HG03457 (cell line): Measurements from ENCODE around the gene DGKI.

Experiments
- ATAC-seq: cut with Tn5 transposase; IDR thresholded peaks from one replicate; pipeline ENCODE4 v1.9.1; 2021; ENCODE audit warnings: moderate number of reproducible peaks; ENCODE audit not compliant: unreplicated experiment

DGKI gene

DNA sequence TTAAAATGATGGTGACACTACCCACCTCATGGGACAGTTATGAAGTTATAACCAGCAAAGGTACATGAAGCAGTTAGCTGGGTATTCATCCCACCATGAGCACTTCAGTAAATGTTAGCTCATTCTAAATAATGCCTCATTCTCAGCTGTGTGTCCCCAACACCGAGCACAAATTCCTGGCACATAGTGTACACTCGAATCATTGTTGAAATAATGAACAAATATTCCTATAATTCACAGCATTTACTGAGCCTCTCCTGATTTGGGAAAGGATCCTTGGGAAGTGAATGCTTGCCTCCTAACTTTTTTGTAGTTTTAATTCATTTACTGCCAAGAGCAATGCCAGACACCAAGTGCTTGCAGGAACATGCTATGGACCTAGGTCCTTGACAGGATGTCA, 235.2 kb downstream of the DGKI start:
- no peak for ATAC-seq

DNA sequence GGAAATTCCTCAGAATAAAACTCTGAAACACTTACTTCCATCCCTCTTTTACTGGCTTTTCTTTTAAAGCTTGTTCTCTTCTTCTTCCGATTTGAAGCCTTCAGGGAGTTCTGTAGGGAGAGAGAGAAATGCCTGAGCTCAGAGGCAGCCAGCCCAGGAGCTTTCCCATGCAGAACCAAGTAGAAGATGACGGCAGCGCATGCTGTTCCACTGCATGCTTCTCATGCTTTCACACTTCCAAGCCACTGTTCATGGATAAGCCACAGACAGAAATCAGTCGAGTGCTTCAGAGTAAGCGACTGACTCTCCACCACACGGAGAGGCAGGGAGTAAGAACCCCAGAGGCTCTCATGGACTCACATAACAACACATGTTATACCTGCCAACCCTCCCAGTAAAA, 237.3 kb downstream of the DGKI start:
- ATAC-seq: no peak

DNA sequence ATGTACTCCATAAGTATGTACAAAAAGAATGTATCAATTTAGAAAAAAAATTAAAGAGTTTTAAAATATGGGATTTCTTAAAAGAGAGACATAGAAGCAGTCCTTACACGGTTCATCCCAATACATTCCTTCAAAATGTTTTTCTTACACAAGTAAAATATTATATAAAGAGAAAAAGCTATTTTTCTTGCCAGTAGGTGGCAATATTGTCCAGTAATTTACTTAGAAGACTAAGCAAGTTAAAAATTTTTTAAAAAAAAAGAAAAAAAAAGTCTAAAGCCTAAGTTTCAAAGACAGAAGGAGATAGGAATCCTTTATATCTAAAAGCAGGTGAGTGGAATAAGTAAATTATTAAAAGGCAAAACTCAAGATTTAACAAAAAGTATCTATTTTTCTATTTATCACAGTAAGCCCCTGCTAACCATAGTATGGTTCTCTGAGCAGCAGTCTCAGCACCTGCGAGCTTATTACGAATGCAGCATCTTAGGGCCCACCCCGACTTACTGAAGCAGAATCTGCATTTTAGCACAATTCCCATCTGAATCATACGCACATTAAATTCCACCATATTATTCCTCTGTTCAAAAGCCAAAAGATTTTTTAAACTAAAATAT, 240.6 kb downstream of the DGKI start:
- no peak for ATAC-seq

DNA sequence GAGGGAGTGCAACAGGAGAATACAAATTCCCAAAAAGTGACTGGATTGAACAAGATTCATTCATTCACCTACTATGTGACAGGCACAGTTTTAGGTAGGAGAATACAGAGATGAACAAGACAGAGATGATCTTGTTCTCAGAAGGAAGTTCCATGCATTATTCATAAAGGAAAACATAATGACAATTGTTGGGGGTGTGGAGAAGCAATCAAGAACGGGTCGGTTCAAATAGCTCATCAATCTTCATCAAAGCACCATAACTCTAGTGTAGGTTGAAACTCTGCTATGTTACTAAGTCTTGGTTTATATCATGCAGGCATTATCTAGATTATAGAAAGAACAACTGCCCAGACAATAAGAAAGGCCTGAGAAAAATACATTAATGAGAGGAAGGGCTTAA, 243.7 kb downstream of the DGKI start:
- ATAC-seq: no peak

DNA sequence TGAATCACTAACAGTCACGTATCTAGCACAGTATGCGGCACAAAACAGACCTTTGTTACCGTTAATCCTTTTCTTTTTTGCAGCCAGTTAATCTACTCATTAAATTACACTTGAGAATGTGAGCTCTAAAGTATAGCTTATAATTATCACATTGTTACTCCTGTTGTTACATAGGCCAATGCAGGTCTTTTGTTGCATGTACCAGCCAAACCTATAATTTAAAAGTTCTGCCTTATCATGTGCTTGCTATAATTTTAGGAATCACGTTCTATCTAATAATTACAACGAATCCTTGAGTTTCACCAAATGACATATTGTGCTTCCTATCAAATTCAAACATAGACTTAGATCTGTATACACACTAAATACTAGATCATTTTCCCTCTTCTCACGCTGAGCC, 245.1 kb downstream of the DGKI start:
- no peak for ATAC-seq

DNA sequence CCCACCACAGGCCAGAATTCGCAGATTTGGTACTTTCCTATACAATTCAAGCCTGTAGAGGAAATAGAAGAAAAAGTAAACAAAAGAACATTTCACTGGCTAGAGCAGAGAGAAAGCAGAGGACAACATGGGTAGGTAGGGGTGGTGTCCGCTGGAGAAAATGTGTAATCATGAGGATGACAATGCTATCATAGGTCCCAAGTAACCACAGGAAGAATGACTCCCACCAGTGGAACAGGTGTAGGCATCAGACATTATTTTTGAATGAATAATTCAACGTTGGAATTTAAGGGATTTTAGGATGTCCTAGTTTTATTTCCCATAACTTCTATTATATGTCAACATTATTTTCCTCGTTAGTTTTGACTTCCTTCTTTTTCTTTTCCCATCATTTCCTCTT, 248.9 kb downstream of the DGKI start:
- no peak for ATAC-seq

DNA sequence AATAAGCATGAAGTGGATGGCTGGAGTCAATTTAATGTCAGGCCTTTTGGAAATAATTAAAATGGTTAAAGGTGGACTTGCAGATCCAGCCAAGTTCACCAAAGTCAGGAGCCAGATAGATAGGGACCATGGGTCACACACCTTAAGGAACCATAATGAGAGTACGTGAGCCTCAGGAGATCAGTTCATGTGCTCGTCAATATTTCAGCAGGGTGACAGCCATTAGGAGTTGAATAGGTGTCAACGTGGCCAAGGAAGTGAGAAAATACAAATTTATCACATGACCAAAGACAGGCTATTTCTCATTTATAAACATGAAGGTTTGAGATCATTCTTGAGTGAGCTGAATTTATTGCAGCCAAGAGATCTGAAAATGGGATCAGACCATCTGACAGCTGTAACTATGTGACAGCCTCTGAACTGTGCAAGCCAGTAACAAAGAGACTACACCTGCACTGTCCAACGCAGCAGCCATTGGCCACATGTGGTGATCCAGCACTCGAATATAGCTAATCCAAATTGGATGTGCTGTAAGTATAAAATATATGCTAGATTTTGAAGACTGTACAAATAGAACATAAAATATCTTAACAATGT, 253.6 kb downstream of the DGKI start:
- no peak for ATAC-seq

DNA sequence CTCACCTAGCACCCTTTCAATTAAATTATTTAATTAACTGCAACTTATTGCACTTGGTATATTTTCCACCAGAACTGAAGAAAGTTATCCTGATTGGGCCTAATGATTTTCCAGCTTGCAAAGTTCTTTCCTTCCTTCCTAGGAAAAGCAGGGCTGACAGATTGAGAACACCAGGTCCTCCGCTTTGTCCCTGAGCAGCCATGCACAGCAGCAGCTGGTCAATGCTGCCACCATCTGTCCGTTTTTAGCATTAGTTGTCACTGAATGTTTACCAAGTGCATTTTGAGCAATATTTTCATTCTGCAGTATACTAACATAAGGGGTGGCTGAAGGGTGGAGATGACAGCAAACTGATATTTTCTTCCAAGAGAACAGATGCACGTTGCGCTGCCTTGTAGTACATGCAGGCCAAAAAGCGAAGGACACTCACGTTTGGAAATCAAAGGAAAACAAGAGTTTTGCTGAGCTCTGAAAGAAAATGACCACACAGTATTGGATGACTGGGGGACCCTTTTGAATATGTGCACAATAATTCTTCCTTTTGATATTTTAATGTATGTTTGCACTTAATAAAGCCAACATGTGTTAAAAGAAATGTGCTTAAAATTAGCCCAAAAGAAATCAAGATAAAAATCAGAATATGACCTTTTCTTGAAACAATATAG, 254.4 kb downstream of the DGKI start:
- no peak for ATAC-seq

DNA sequence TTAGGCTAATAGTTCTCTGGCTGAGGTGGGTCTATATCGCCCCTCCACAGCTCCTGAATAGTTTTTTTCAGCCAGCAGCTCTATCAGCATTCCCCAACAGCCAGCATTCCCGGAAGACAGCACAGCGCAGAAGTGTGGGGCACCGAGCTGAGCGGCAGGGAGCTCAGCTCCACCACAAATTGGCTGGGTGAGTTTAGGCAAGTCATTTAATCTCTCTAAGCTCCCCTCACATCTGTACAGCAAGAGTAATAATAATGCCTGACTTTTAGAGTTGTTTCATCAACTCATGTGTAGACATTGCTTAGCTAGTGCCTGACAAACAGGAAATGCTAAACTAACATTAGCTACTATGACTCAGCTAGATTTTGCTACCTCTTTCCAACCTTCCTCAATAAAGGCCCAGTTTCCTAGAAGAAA, 255.3 kb downstream of the DGKI start:
- ATAC-seq: no peak

DNA sequence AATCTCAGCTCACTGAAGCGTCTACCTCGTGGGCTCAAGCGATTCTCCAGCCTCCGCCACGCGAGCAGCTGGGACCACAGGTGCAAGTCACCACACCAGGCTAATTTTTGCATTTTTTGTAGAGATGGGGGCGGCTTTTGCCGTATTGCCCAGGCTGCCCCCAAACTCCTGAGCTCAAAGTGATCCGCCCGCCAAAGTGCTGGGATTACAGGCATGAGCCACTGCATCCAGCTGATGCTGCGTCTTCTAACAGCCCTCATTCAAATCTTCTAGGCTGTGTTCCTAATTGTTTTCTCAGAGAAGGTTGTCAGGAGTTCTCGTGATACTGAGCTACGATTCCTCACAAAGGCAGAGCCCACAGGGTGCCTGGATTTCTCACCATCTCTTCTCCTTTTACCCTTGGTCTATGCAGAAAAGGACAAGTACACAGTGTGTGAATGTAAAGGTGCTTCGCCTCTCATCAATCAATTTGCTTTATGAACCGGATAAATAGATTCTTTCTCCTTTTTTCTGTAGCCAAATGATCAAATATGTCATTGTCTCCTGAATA, 255.9 kb downstream of the DGKI start:
- ATAC-seq: no peak

DNA sequence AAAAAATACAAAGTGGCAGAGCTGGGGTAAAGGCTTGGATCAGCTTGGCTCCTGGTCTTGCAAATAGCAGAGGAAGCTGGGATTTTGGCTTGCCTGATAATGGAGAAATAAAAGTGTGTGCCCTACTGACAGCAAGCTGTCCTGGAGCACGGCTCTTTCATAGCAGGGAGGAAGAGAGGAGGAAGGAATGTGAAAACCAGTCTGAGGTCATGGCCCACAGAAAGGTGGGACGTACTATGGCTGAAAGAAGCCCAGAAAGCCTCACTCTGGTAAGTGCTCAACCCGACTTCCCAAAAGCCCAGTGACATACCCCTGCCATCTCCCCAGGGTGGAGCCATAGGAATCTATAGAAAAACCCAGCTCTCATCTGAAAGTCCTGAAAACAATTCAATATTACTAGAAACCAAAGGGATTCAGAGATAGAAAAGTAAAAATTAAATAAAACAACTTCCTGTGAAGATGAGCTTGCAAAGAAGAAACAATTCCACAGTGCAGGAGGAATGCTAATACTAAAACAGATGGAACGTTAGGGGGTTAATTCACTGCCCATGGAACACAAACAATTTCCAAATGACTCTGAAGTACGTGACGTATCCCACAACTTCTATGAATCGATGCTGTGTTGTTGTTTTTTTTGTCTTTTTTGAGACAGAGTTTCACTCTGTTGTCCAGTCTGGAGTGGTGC, 256.6 kb downstream of the DGKI start:
- no peak for ATAC-seq

DNA sequence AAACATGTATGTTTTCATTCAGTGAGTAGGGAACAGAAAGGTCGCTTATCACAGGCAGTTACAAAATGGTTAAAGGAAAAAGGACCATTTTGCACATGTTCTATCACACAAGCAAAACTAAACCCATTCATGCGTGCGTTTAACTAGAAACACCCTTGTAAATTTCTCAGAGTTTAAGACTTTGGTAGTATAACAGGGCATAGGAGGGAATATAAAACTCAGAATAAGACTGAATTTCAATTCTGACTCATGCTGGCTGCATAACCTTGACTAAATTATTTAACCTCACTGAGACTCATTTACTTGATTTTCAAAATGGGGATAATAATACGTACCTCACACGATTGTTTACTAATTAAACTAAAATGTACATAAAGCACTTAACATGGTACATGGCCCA, 259.4 kb downstream of the DGKI start:
- ATAC-seq: no peak

DNA sequence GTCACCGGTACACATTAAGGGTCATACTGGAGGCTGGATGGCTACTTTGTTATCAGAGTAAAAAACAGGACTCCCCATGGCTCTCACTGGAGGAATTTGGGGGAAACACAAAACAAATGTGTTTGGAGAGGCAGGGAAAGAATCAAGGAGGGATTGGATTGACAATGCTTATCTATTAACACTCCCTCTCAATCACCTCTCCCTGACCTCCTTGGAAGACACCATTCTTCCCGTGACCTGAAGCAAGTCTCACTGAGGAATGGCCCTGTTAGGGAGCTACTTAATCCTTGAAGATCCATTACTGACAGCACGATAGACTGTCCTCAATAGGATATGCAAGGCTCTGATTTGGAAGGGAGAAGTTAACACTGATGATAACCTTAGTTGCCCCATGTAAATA, 261.2 kb downstream of the DGKI start:
- ATAC-seq: no peak

DNA sequence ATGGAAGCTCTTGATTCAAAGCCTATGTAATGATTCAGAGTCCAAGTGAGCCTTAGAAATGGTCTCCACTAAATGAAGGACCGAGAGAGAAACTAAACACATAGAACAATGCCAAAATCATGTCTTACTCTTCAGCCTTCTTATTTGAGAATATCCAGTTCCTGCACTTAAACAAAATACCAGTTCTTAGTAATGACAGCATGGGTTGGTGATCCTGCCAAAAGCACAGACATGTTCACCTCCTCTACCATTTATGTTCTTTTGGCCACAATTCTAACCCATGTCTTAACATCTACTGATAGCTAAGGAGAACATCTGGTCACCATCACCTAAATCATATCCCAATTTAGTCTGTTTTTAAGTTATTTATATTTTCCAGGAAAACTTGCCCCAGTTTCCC, 263.6 kb downstream of the DGKI start:
- ATAC-seq: no peak

DNA sequence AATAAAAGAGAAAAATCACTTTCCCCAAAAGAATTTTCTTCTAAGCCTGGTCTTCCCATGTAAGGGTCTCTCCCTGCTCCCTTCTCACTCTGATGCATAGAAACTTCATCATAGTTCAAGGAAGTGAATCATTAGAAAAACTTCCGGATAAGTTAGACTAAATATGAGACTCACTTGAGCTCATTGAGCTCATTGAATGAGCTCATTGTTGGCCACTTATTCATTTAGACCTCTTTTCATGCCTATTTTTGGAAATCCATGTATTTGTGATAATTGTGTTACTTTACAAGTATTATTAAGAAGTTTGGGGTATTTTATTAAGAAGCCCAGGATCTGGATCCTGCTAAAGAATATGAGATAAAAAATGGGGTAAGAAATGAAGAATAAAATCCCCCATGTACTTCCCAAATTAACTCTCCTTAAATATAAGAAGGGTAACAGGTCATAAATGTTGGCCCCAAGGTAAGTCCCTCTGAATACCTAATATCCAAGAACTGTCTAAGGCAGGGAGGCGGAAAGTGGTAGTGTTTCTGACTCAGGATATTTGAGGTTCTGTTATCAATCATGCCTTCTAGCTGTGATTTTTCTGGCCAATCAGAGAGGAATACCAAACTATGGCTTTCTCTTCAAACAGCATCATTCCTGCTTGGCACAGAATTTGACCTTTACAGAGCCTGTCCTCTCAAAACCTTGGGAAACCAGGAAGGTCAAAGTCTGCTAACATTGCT, 266.7 kb downstream of the DGKI start:
- ATAC-seq: no peak

DNA sequence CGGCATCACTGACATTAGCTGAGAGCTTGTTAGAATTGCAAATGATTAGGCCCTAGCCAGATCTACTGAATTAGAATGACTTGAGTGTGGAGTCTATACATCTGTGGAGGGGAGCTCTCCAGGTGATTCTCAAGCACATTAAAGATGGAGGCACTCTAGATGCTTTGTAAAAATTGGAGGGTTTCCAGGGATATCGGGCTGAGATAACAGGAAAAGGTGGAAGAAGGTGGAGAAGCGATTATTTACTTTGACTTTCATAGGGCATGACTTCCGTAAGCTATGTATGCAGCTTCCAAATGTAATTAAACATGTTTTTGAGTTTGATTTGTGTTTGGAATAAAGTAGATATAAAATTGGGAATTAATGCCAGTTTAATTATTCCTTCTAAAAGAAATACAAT, 268.2 kb downstream of the DGKI start:
- no peak for ATAC-seq

DNA sequence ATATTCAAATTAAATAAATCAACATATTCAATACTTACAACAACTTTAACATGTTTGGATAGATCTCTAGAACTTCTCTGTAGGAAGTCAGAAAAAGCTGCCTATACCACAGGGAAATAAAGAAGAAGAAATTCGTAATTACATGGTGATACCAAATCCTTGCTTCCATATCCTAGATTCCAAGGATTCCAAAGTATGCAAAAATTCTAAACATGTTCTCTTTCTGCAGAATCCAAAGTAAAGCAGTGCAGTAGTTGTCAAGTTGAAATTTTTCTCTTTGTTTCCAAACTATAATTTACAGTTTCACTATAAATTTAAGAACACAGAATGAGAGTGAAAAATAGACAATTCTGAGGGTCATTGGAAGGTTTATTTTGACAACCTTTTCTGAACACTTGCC, 269.6 kb downstream of the DGKI start:
- ATAC-seq: no peak

DNA sequence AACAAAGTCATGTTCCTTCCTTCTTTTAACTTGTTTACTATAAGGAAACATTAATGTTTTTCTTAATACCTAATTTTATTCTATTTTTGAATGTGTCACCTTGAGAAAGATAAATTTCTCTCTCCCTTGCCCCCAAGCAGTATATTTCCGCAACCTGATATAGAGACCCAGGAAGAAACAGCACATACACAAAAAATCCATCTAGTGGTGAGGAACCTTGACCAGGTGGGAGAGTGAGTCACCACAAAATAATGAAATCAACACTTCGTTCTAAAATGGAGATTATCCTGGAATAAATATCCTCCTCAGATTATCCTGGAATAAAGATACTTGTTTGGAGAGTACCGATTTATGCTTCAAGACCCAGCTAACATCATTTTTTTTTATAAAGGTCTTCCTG, 270.3 kb downstream of the DGKI start:
- ATAC-seq: no peak

DNA sequence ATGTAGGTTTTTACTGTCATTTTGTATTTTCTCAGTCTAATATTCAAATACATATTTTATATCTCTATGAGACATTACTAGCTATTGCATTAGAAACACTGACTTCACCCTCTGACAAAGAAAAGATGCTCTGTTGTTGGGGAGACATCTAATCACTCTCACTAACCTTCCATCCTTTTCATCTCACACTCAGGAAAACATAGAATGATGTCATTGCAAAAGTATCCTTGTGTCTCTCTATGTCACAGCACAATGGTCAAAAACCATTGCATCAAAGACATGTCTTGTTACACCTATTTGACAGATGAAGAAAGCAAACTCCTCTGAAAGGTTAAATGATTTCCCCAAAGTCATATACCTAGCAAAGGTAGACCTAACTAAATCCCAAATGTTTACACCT, 272.0 kb downstream of the DGKI start:
- ATAC-seq: no peak

DNA sequence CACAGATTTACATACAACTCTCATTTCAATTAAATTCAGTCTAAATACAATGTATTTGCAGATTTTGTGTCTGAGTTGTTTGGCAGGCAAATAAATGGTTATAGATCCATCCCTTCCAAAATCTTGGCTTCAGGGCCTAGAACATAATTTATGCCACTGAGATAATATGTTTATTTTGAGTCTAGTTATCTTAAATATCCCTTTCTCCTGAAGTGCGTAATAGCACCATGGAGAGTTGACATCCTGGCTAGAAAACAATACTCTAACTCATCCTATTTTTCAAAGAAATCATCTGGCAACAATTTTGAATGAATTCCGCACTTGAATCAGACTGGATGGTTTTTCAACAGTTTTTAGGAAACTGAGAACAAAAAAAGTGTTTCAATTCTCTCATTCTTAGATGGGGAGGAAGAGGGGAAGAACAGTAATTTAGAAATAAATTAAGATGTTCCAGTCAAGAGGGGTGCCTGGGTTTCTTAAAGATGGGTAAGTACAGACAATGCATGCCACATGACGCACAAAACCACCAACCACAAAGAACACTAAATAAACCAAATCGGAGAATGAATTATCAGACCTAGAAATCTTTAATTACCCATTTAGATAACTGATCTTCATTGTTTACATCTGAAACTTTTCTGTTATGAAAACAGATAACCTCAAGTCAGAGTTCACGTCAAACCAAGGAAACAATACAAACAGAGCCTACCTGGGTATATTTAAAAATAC, 274.6 kb downstream of the DGKI start:
- ATAC-seq: no peak

DNA sequence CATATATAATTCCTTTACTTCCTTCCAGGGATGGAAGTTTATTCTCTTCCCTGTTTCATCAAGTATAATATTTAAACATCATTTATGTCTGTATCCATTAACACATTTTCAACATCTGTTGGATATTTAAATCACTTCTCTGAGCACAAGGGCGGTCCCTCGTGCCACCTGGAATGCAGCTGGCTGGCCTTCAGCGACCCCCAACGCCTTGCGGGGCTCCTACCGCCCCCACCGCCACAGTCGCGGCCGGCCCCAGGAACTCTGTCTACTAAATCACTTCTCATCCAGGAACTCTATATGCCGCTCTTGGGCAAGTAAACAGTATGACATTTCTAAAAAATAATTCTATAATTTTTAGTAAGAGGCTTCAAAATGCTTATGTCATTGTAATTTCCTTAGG, 282.1 kb downstream of the DGKI start:
- ATAC-seq: no peak
